Dermis blood vessel endothelial cell (primary cell): Measurements from ENCODE around the gene CCDC92. TPM values are rescaled to one million over a fixed set of nuclear protein-coding genes. Genes with fewer than 3 reads are reported as not detected.

ENCODE experiments used
- DNase-seq: peaks from one replicate; pipeline ENCODE4 v3.0.0; 2010
- total RNA-seq: library from RNA; depleted of rRNA; stranded (reverse); fragments of >200 nt; gene quantifications from 2 replicates; pipeline ENCODE4 v1.2.3, GENCODE V29; 2014

CCDC92 gene
- total RNA-seq, 1 donor from 2014 or later, result 8.8 TPM

GRCh38 chr12:124001343-124001742, 28.7 kb upstream of the CCDC92 start:
- no peak for DNase-seq

GRCh38 chr12:124000111-124000510, 27.5 kb upstream of the CCDC92 start:
- DNase-seq, result no peak

- DNase-seq, result no peak
Measured at GRCh38 chr12:123998991-123999359, 26.3 kb upstream of the CCDC92 start.

- DNase-seq, result no peak
Measured at GRCh38 chr12:123998344-123998990, 25.8 kb upstream of the CCDC92 start.

GRCh38 chr12:123997908-123998307, 25.3 kb upstream of the CCDC92 start:
- no peak for DNase-seq

GRCh38 chr12:123997033-123997822, 24.6 kb upstream of the CCDC92 start:
- no peak for DNase-seq

GRCh38 chr12:123996581-123996980, 23.9 kb upstream of the CCDC92 start:
- DNase-seq, result no peak

- peak; percentile 69 for DNase-seq
Measured at GRCh38 chr12:123995023-123995748, 22.6 kb upstream of the CCDC92 start.

- DNase-seq, result no peak
Measured at GRCh38 chr12:123992118-123992825, 19.6 kb upstream of the CCDC92 start.

- DNase-seq, result no peak
Measured at GRCh38 chr12:123991372-123991951, 18.8 kb upstream of the CCDC92 start.

GRCh38 chr12:123990511-123990910, 17.9 kb upstream of the CCDC92 start:
- peak; percentile 39 for DNase-seq

- DNase-seq, result no peak
Measured at GRCh38 chr12:123989753-123990152, 17.1 kb upstream of the CCDC92 start.

- DNase-seq, result no peak
Measured at GRCh38 chr12:123989168-123989567, 16.5 kb upstream of the CCDC92 start.

- no peak for DNase-seq
Measured at GRCh38 chr12:123987022-123987421, 14.4 kb upstream of the CCDC92 start.

- no peak for DNase-seq
Measured at GRCh38 chr12:123986374-123986965, 13.8 kb upstream of the CCDC92 start.

- DNase-seq, result no peak
Measured at GRCh38 chr12:123984903-123985302, 12.3 kb upstream of the CCDC92 start.

GRCh38 chr12:123983822-123984485, 11.3 kb upstream of the CCDC92 start:
- peak; percentile 86 for DNase-seq

GRCh38 chr12:123982269-123982668, 9.6 kb upstream of the CCDC92 start:
- no peak for DNase-seq

- no peak for DNase-seq
Measured at GRCh38 chr12:123979566-123979965, 6.9 kb upstream of the CCDC92 start.

- no peak for DNase-seq
Measured at GRCh38 chr12:123976227-123976826, 3.7 kb upstream of the CCDC92 start.
